Measurements from ENCODE around the gene RBM15.

Gene RBM15

DNA sequence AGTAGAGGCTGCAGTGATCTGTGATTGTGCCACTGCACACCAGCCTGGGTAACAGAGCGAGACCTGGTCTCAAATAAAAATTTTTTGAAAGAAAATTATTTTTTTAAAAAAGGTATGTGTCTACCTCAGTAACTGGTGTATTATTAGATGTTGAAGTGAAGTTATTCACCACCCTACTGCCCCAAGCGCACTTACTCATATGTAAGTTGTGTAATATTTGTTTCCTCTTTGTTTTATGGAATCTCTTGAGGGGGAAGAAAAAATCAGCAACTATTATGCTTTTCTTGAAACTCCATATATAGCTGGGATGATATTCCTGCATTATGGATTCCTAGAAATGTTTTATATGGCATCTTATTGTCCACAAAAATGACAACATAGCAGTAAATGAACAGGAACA is 21.3 kb downstream of the RBM15 start:
- FAIRE-seq: no peak

DNA sequence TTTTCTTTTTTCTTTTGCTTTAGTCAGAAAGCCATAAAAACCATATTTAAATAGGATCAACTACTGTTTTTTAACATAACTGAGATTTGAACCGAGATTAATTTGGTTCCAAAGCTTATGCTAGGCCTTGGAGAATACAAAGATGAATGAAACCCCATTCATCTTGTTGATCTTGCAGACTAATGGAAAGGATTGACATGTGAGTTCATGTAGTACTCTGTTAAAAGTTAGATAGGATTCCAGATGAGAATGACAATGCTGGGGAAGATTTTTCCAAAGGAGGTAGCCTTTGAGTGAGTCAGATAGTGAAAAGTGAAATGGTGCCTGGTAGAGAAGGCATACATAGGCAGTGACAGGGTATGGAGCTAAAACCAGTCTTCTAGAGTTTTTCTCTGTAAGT is 22.7 kb downstream of the RBM15 start:
- FAIRE-seq: no peak

DNA sequence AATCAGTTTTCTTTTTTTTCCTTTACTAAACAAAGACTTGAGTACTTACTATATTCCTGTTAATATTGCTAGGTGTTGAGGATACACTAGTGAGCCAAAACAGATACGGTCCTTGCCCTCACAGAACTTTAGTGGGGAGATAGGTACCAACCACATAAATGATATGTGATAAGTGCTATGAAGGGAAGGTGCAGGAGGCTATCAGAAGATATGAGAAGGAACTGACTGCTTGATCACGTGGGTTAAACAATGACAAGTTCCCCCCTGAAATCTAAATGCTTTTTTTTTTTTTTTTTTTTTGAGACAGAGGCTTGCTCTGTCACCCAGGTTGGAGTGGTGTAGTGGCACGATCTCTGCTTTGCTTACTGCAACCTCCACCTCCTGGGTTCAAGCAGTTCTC is 25.0 kb downstream of the RBM15 start:
- no peak for FAIRE-seq

DNA sequence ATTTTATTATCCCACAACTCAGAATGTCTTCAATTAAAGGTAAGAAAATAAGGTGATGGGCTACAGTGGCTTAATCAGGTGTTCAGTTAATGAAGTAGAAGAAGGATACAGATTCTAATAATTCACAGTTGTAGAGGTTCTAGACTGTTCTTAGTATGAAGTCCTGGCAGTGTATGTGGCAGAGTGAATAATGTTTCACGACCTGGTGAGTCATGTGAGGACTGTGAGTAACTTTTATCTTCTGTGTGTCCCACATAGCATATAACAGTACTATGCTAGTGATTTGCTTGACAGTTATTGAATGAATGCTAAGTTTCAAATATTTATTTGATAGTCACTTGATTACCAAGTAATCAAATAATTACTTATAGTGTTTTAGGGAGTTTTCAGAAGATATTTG is 31.6 kb downstream of the RBM15 start:
- no peak for FAIRE-seq

DNA sequence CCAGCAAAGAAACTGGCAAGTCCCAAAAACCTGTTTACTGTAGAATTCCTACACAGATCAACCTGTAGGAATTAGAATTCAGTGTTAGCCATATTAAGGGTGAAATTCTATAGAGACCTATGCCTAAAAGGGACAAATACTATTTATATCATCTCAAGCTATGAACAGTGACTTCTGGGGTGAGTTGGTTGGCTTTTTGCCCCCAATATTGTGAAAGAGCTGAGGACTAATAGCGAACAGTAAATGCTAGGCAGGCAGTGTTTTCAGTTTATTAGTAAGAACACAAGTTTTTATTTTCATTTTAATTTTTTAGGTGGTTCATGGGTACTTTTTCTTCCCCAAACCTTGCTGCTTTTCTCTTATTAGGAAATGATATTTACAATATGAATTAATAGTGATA is 36.3 kb downstream of the RBM15 start:
- no peak for FAIRE-seq

GRCh38 chr1:110380672-110381283 is 41.6 kb downstream of the RBM15 start:
- no peak for FAIRE-seq

DNA sequence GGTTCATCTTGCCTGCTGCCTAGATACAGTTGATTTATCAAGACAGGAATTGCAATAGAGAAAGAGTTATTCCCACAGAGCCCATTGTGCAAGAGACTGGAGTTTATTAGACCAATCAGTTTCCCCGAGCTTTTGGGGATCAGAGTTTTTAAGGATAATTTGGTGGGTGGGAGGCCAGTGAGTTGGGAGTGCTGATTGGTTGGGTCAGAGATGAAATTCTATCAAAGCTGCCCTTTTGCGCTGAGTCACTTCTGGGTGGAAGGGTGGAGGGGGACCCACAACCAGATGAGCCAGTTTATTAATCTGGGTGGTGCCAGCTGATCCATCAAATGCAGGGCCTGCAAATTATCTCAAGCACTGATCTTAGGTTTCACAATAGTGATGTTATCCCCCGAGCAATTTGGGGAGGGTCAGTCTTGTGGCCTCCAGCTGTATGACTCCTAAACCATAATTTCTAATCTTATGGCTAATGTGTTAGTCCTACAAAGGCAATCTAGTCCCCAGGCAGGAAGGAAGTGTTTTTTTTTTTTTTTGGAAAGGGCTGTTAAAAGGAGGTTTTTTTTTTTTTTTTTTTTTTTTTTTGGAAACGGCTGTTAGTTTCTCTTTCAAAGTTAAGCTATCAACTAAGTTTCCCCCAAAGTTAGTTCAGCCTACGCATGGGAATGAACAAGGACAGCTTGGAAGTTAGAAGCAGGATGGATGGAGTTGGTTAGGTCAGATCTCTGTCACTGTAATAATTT is 44.2 kb downstream of the RBM15 start:
- FAIRE-seq: no peak

GRCh38 chr1:110384581-110385321 is 45.6 kb downstream of the RBM15 start:
- FAIRE-seq: no peak

DNA sequence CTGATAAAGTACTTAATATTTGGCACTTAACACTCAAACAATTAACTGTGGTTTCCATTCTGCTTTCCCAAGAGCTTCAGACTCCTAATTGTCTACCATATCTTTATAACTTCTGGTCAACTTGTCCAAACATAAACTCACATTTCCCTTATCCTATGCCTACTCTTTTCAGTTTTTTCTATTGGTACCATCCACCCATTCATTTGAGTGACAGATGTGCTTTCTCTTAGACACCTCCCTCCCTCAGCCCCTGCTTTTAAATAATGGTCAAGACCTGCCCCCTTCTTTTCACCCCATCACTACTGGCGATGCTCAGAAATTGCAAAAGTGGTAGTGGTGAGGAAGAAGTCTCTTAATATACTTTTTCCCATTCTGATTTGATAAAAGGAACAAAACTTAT is 46.2 kb downstream of the RBM15 start:
- FAIRE-seq: no peak

DNA sequence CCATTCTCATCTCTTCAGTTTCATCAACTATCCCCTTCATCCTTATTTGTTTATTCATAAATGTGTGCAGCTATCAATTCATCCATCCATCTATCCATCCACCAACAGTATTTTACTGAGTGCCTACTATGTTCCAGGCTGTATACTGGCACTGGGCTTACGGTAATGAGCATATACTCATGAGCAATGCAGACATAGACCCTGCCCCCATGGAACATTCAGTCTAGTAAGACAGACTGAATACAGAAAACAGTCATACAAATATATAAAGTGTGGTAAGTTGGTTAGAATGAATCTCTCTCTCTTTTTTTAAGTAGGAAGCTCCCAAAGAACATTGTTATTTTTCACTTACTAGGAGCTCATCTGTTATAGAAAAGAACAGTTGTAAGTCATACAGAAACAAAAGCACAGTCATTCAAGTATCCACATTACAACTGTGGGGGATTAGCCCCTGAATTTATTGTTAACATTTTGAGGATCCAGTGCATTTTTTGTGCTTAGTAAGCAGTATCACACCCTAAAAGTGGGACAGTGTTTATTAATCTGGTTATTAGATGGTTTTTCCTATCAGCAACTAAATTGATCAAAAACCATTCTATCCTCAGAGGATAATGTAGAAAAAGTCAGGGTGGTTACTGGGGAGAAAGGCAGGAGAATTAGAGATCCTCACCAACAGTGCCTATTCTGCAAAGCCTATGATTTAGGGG is 48.0 kb downstream of the RBM15 start:
- FAIRE-seq: no peak

- no peak for FAIRE-seq
Measured at GRCh38 chr1:110390096-110390495, 50.9 kb downstream of the RBM15 start.

DNA sequence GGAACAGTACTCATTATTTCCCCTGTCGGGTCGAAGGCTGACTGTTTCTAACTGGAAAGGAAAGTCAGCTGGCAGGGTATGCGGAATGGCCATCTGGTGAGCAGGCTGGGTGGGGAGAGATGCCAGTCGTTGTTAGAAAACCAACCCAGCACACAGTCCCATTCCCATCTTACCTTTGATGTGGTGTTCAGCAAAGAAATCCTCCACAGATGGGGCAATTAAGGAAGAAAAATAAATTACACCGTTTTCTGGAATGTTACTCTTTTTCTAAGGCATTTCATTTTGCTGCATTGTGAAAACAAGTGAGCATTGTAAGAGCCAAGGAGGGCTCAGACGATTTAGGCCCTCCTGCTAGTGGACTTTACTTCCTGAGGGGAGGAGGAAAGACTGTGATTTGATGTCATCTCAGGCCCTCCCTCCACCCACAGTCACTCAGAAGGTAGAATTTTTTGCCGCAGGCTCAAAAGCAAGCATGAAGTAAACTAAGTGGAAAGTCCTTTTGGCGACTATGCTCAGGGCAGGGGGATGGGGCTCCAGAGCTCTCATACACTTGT is 51.6 kb downstream of the RBM15 start, which contains the start of gene SLC16A4:
TSS of gene SLC16A4 (minus strand) at position 335 of the 554 bp plus-strand sequence. CDS start 1,703 bp downstream, outside the sequence.
- FAIRE-seq: no peak

DNA sequence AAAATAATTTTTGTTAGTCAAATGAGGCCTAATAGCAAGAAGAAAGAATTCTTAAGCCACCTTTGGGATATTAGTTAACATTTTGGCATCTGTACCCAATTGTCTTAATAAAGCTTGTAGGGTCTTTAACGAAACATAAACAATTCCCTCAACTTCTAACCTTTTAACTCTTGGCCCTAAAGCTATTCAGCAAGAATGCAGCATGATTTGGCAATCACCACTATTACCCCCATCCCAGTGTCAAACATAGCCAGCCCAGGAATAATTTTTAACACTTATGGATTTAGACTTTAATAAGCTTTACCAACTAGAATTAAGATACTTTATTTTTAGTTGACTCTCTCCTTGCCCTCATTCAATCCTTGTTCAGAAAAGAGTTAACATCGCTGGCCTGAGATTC is 54.1 kb downstream of the RBM15 start:
- no peak for FAIRE-seq

- no peak for FAIRE-seq
Measured at GRCh38 chr1:110393691-110394492, 54.7 kb downstream of the RBM15 start.

DNA sequence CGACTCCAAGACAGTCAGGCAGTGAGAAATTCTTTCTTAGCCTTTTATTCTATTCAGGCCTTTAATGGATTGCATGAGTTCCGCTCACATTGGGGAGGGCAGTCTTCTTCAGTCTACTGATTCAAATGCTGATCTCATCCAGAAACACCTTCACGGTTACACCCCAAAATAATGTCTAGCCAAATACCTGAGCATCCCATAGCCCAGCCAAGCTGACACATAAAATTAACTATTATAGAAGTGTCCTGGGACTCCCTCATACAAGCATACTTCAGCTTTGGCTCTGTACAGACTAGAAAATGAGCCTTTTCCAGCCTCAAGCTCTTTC is 55.3 kb downstream of the RBM15 start:
- no peak for FAIRE-seq

Measured in G401.6 (cell line).